ENCODE results near the gene NOC2L.
"Not testable (repeated sequence)": the region's sequence is repeated elsewhere in the genome, so short reads cannot be mapped to it uniquely, and the experiment has no call there.

Gene NOC2L

DNA sequence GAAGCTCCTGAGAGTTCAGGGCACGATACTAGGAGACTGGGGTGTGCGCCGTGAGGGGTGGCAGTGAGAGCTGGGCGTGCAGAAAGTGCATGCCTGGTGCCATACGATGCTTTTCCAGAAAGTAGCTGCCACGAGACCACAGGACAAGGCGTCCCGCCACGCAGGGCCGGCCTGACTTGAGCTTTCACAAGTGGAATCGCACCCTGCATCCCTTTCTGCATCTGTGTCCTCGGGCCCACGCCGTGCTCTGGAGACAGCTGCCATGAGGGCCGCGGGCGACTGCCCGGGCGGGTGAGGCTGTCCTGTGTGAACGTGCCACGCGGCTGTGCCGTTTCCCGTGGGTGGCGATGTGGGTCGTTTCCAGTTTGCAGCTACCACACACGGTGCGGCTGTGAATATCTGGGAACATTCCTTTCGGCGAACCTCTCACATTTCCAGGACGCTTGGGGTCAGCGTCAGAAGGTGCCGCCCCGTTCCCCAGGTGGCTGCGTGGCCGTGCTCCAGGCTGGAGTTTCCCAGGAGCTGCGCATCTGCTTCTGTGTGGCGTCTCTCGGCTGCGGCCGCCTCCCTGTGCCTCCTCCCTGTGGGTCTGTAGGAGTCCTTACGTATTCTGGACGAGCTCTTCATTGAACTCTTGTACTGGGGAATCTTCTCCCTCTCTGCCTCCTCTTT, 23.8 kb upstream of the NOC2L start:
- Mint-ChIP-seq H3K27ac (no peak overlapping the region), H3K36me3 (peaks cover 4% of the 10 kb centered on the region), H3K27me3 (peaks cover 23% of the 10 kb centered on the region), H3K4me1 (peaks cover 5% of the 10 kb centered on the region), H3K9me3 (peaks cover under 1% of the 10 kb centered on the region), H3K4me3 (no peak overlapping the region)
- no peak for DNase-seq (ENCODE audit: low spot score in 2 of 2)
- ATAC-seq (ENCODE audit: low read depth) = no peak

DNA sequence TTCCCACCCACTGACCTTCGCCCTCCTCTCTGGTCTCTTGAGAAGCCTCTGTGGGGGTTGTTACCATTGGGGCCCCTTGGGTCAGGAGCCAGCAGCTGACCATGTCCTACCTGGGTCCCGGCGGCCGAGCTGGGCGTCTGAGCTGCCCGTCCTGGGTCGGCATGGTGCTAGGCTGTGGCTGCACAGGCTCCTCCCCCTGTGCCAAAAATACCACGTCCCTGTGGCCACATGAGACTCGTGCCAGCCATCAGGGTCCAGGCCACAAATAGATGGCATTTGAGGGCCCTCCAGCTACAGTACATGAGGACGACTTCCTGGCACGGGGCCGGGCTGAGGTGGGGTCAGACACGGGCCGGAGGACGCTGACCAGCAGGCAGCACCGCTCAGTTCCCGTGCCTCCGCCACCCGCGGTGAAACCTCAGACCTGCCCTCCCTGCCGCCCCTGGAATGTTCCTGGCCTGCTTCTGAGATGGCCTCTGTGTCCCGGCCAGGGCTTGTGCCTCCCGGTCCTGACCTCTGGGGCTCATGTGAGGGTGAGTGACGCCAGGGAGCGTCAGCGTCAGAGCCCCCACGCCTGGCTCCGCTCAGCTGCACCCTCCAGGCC, 23.0 kb upstream of the NOC2L start, which contains the start of gene PERM1:
Gene PERM1, minus strand, starts transcription at position 139 of the 604 bp plus-strand sequence. CDS start 1,064 bp downstream, outside the sequence.
- ATAC-seq (ENCODE audit: low read depth) = no peak

DNA sequence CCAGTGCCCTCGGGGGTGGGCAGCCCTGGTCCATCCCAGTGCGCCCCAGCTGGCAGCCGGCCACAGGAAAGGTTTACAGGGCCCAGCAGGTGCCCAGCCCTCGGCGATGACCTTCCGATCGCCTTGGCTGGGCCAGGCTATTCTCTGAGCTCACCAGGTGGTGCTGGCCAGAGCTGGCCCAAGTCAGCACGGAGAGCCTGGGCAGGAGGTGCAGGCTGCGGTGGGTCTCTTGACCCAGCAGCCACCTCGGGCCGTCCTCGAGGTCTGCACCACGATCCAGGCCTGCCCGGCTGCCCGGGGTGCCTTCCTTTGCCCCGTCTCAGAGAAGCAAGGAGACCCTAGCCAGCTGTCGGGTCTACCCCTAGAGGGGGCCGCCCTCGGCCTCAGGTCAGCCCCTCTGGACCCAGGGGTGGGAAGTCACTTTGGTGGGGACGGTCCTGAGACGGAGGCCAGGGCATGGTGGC, 22.5 kb upstream of the NOC2L start:
- ATAC-seq (ENCODE audit: low read depth) (no peak), DNase-seq (ENCODE audit: low spot score in 2 of 2) (no peak)
- H3K27ac Mint-ChIP-seq = no peak overlapping the region
- no peak overlapping the region for H3K4me3 Mint-ChIP-seq
- H3K9me3 Mint-ChIP-seq = no peaks in the 10 kb centered on the region
- peaks cover 23% of the 10 kb centered on the region for H3K27me3 Mint-ChIP-seq
- peaks cover 5% of the 10 kb centered on the region for H3K4me1 Mint-ChIP-seq
- peaks cover 4% of the 10 kb centered on the region for H3K36me3 Mint-ChIP-seq

More for the DNA sequence above, 23.0 kb upstream of the NOC2L start, which contains the start of gene PERM1:
- Mint-ChIP-seq H3K4me1 (peaks cover 5% of the 10 kb centered on the region), H3K27ac (no peak within 1 kb of the TSS), H3K36me3 (peaks cover 4% of the 10 kb centered on the region), H3K27me3 (peaks cover 23% of the 10 kb centered on the region), H3K9me3 (no peaks in the 10 kb centered on the region), H3K4me3 (no peak within 1 kb of the TSS)
- DNase-seq (ENCODE audit: low spot score in 2 of 2) = no peak

DNA sequence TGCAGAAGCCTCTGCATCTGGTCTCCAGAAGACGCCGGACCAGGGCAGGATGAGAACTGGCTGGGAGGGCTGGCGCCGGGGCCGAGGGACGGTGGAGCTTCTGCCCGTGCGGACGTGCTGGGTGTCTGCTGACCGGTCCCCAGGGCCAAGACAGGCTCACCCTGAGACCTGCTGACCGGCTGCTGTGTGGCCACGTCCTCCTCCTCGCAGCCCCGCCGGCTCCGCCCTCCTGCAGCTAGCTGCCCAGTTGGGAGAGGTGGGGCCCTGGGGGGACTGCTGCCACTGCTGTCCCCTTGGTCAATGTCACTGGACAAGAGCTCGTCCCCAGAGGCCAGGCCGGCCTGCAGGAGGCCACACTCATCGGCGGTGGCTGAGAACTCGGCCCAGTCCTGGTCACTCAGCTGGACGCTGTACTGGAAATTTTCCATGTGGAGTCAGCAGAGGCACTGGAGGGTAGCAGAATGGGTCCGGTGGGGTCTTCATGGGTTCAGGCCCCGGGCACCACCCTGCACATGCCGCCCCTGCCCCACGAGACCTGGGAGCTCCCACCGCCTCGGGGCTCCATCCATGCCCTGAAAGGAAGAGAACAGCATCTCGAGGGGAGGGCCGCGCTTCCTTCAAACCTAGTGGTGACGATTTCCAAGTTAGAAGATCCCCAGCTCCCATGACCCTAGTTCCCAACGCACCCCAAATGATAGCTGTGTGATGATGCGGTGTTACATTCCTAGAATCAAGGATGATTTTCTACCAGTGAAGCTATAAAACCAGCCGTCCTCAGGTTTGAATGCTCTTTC, 21.7 kb upstream of the NOC2L start:
- ATAC-seq (ENCODE audit: low read depth) (no peak), DNase-seq (ENCODE audit: low spot score in 2 of 2) (no peak)
- peaks cover 5% of the 10 kb centered on the region for H3K4me1 Mint-ChIP-seq
- no peak overlapping the region for H3K4me3 Mint-ChIP-seq
- no peaks in the 10 kb centered on the region for H3K9me3 Mint-ChIP-seq
- H3K27me3 Mint-ChIP-seq = peaks cover 20% of the 10 kb centered on the region
- H3K36me3 Mint-ChIP-seq = peaks cover 4% of the 10 kb centered on the region
- H3K27ac Mint-ChIP-seq = no peak overlapping the region

DNA sequence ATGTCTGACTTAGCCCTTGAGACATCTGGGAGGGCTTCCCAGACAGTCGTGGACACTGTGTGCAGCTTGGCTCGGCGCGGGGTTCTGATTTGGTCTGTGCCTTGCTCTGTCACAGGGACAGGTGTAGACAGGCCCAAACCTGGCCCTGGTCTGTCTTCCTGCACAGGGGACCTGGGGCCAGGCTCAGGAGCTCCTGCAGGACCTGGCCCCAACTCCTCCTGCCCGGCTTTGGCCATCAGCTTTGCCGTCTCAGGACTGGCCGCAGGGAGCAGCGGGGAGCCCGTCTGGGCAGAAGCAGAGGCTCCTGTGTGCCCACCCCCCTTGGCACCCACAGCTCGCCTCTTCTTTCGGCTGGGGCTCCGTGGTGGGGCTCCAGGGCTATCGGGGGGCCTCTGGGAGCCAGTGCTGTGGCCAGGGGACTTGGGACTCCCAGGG, 21.1 kb upstream of the NOC2L start:
- Mint-ChIP-seq H3K36me3 (peaks cover 4% of the 10 kb centered on the region), H3K27me3 (peaks cover 21% of the 10 kb centered on the region)
- no peak for DNase-seq (ENCODE audit: low spot score in 2 of 2)

DNA sequence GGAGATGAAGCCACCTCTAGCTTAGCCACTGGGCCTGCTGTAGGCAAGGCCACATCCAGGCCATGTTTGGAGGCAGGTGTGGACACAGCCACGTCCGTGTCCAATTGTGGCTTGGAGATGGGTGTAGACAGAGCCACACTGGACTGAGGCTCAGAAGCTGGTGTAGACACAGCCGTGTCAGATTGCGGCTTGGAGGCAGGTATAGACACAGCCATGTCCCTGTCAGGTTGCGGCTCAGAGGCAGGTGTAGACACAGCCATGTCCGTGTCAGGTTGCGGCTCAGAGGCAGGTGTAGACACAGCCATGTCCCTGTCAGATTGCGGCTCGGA, 20.7 kb upstream of the NOC2L start:
- H3K4me1 Mint-ChIP-seq = peaks cover 5% of the 10 kb centered on the region
- H3K27ac Mint-ChIP-seq = no peak overlapping the region
- H3K36me3 Mint-ChIP-seq = peaks cover 4% of the 10 kb centered on the region
- DNase-seq (ENCODE audit: low spot score in 2 of 2) (no peak), ATAC-seq (ENCODE audit: low read depth) (no peak)
- no peak overlapping the region for H3K4me3 Mint-ChIP-seq
- H3K27me3 Mint-ChIP-seq = peaks cover 23% of the 10 kb centered on the region
- no peaks in the 10 kb centered on the region for H3K9me3 Mint-ChIP-seq

More for the DNA sequence above, 21.1 kb upstream of the NOC2L start:
- no peak overlapping the region for H3K4me3 Mint-ChIP-seq
- H3K9me3 Mint-ChIP-seq = no peaks in the 10 kb centered on the region
- peaks cover 5% of the 10 kb centered on the region for H3K4me1 Mint-ChIP-seq
- no peak overlapping the region for H3K27ac Mint-ChIP-seq
- ATAC-seq (ENCODE audit: low read depth) = no peak

DNA sequence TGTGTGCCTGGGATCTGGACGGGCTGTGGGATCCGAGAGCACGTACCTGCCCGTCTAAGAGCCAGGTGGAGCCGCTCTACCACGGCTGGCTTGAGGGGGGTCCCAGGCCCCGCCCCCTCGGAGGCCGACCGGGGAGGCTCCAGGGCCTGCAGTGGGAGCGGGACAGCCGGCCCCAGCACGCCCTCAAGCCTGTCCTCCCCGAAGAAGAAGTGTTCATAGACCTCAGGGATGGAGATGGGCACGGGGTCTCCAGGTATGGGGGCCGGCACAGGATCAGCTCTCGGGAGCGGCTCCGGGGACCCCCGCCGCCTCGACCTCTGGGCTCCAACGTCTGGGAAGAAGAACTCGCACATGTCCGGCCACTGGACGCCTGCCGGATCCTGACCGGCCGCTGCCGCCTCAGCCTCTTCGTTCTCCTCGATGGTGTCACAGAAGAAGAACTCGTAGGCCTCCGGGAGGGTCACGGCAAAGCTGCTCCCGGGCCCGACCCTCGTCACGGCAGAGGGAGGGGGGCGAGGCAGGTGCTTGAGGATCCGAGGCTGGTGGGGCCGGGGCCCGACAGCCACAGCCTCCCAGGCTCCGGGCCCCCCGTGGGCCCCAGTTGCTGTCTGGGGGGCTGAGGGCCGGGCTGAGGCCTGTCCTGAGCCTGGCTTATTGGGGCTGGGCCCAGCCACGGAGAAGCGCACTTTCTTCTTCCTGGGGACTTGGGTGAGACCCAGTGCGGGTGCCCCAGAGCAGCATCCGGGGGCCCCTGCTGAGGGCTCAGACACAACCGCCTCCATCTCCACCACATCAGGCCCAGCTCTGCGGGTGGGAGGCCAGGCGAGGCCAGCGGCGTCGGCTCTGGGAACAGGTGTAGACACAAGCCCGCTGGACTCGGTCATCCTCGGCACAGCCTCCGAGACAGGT, 20.0 kb upstream of the NOC2L start:
- no peaks in the 10 kb centered on the region for H3K9me3 Mint-ChIP-seq
- H3K36me3 Mint-ChIP-seq = peaks cover 4% of the 10 kb centered on the region
- H3K4me1 Mint-ChIP-seq = peaks cover 5% of the 10 kb centered on the region
- DNase-seq (ENCODE audit: low spot score in 2 of 2) (no peak), ATAC-seq (ENCODE audit: low read depth) (no peak)
- no peak overlapping the region for H3K4me3 Mint-ChIP-seq
- H3K27me3 Mint-ChIP-seq = peaks cover 24% of the 10 kb centered on the region
- no peak overlapping the region for H3K27ac Mint-ChIP-seq

DNA sequence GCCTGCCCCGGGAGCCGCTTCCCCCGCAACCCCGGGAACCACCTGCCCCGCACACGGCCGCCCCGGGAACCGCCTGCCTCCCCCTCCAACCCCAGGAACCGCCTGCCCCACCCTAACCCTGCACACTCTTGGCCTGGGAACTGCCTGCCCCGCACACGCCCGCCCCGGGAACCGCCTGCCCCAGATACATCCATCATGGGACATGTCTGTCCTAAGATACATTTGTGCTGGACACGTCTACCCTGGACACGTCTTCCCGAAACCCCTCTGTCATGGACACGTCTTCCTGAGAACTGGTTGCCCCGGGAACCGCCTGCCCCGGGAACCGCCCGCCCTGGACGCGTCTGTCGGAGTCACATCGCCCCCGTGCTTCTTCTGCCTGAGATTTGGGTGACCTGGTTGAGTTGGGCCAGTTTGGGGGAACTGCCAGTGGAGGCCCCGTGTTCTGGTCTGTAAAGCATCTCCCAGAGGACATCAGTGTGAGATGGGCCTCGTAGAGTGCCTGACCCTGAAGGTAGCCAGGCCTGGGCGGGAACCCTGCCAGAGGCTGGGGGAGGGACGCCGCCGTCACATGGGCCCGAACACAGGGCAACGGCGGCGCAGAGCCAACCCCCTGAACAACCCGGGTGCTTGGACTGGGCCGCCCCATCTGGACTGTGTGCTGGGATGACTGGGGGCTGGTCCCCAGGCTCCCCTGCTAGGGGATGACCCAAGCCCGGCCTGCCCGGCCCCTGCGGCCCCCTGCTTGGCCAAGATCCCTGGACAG, 19.2 kb upstream of the NOC2L start:
- no peaks in the 10 kb centered on the region for H3K9me3 Mint-ChIP-seq
- H3K27me3 Mint-ChIP-seq = peaks cover 23% of the 10 kb centered on the region
- H3K4me1 Mint-ChIP-seq = peaks cover 3% of the 10 kb centered on the region
- H3K4me3 Mint-ChIP-seq = peak overlapping the region; percentile 62
- ATAC-seq (ENCODE audit: low read depth) = no peak
- H3K36me3 Mint-ChIP-seq = peaks cover 4% of the 10 kb centered on the region
- DNase-seq (ENCODE audit: low spot score in 2 of 2) = no peak
- H3K27ac Mint-ChIP-seq = no peak overlapping the region

DNA sequence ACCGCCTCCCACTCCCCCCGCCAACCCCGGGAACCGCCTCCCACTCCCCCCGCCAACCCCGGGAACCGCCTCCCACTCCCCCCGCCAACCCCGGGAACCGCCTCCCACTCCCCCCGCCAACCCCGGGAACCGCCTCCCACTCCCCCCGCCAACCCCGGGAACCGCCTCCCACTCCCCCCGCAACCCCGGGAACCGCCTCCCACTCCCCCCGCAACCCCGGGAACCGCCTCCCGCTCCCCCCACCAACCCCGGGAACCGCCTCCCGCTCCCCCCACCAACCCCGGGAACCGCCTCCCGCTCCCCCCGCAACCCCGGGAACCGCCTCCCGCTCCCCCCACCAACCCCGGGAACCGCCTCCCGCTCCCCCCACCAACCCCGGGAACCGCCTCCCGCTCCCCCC, 17.7 kb upstream of the NOC2L start:
- not testable (repeated sequence) for H3K36me3 Mint-ChIP-seq; ATAC-seq (ENCODE audit: low read depth); H3K9me3 Mint-ChIP-seq; DNase-seq (ENCODE audit: low spot score in 2 of 2); H3K4me1 Mint-ChIP-seq; H3K27ac Mint-ChIP-seq; H3K4me3 Mint-ChIP-seq
- H3K27me3 Mint-ChIP-seq = peaks cover 17% of the 10 kb centered on the region

DNA sequence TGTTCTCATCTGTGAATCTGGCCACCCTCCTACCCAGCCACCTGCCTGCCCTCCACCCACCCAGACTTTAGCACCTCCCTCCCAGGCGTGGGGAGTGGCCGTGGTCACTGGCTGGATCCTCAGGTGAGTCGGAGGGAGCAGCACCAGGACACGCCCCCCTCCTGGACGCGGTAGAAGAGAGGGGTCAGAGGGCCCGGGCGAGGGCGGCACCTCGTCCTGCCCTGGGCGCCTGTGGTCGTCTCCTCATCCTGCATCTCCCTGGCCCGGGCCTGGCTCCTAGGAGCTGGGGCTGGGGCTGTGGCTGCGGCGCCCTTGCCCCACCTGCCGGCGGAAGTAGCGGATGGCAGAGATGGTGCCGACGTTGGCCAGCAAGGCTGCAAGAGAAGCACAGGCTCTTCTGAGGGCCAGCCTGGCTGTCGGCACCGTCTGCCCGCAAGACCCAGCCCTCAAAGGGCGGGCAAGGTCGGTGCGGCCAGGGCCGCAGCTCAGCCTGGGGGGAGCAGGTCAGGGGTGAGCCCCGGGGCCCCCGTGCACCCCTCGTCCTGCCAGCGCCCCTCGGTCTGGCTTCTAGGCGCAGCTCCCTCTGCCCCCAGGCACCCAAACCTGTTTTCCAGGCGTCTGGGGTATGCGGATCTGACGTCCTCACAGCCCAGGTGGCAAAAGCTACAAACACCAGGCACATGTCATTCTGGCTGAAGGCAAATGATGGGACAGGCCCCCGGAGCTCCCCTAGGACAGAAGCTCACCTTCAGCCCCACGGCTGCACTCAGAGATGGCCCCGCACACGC, 17.0 kb upstream of the NOC2L start:
- Mint-ChIP-seq H3K36me3 (peaks cover 4% of the 10 kb centered on the region), H3K27ac (no peak overlapping the region), H3K4me1 (peaks cover 3% of the 10 kb centered on the region), H3K27me3 (peaks cover 17% of the 10 kb centered on the region), H3K9me3 (no peaks in the 10 kb centered on the region), H3K4me3 (peak overlapping the region; percentile 29)
- ATAC-seq (ENCODE audit: low read depth) (peak; percentile 88), DNase-seq (ENCODE audit: low spot score in 2 of 2) (peak; percentile 44 to 72)

DNA sequence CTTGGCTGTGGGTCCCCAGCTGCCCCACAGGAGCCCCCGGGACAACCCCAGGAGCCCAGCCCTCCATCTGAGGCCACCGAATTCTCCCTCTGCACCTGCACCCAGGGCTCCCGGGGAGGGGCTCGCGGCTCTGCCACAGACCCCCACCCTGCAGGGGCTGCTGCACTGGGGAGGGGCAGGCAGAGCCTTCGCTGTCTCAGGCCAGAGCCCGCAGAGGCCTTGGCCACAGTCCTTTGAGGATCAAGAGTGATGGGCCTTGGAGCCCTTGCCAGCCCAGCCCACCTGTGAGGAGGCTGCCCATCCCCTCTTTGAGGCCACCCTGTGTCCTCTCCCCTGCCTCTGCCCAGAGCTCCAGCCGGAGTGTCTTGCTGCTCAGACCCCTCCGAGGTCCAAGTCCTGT, 16.3 kb upstream of the NOC2L start:
- DNase-seq (ENCODE audit: low spot score in 2 of 2) (no peak), ATAC-seq (ENCODE audit: low read depth) (no peak)
- Mint-ChIP-seq H3K36me3 (peaks cover 4% of the 10 kb centered on the region), H3K9me3 (no peaks in the 10 kb centered on the region), H3K4me3 (no peak overlapping the region), H3K27ac (no peak overlapping the region), H3K27me3 (peaks cover 17% of the 10 kb centered on the region), H3K4me1 (peaks cover 3% of the 10 kb centered on the region)

DNA sequence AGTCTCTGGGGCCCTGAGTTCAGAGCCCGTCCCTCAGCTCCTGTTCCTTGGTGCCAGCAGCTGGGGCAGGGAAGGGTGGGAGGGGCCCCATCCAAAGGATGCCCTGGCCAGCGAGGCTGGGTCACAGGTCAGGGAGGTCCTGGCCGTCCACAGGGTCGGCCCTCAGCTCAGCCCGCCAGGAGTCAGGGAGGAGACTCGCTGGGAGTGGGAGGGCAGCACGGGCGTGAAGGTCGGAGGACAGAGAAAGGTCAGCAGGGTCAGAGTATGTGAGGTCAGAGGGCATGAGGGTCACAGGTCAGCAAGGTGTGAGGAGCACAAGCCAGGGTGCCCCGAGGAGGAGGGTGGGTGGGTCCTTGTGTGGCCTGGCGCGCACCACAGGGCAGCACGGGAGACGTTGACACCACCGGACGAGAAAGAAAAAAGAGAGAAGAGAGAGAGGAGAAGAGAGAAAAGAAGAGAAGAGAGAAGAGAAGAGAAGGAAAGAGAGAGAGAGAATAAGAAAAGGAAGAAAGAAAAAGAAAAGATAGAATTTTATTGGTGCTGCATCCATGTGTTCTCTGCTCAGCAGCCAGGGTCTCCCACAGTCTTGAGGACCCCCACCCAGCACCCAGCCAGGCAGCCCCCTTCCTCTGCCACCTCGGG, 15.8 kb upstream of the NOC2L start:
- Mint-ChIP-seq H3K27ac (no peak overlapping the region), H3K36me3 (peaks cover 4% of the 10 kb centered on the region), H3K4me1 (peaks cover 3% of the 10 kb centered on the region), H3K27me3 (peaks cover 17% of the 10 kb centered on the region), H3K4me3 (peak overlapping the region; percentile 53), H3K9me3 (no peaks in the 10 kb centered on the region)
- ATAC-seq (ENCODE audit: low read depth) (no peak), DNase-seq (ENCODE audit: low spot score in 2 of 2) (no peak)

Measured in memory B cell (primary cell).